CD4-positive, alpha-beta T cell treated with Interleukin-21 for 1 hour (primary cell): ENCODE results near the gene CRHR1.
A peak's percentile ranks its signal among the peaks of the same experiment; 100 is the strongest.

Experiments used
- DNase-seq: peaks from one replicate; pipeline ENCODE4 v3.0.0-alpha.2; 2020

CRHR1 gene

DNA sequence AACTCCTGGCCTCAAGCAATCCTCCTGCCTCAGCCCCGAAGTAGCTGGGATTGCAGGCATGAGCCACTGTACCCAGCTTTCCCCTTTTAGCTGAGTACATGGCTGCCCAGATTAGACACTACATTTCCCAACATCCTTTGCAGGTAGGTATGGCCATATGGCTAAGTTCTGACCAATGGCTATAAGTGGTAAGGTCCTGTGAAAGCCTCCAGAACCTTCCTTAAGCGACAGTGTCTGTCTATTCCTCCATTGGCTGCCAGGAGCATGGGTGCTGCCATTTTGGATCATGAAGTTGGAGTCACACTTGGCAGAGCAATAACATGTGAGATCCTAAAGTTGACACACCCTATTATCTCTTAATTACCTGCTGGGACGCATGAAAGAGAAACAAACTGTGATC is 24.4 kb upstream of the CRHR1 start:
- no peak for DNase-seq

DNA sequence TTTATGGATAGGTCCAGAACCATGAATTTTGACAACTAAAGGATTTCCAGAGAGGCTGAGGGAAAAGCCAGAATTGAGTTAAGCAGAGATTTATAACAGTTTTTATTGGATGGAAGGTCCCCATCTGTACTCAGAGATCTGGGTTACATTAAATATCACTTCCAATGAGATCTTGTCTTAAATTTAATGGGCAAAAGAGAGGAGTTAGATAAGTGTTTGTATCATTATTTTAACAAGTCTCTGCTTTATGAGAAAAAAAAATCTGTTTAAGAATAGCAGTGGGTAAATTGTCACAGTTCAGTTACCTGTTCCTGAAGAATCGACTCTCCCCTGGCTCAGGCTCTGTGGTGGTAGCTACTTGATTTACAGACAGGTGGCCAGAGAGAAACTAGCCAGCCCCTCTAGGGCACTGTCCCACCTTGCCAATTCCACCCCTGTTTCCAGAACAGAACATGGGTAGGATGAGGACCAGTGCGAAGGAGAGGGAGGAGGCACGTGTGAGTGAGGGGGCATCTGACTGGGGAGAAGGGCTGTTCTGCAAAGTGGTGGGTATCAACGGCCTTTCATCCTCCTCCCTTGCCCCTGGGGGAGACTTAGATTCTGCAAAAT is 22.1 kb upstream of the CRHR1 start:
- no peak for DNase-seq

DNA sequence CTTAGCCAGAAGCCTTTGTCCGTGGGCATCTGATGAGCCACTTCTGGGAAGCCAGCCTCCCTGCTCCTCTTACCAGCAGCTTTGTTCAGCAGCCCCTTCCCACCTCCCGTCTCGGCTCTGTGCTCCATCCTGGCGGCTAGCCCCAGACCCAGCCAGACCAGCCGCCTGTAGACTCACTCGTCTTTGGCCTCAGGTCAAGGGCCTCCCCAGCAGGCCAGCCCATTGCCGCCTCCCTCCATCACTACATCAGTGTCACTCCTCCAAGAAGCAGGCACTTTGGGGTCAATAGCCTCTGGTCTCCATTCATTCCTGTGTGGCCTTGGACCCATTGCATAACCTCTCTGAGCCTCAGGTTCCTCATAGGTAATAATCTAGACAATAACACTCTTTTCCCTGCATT is 20.9 kb upstream of the CRHR1 start:
- DNase-seq = no peak

DNA sequence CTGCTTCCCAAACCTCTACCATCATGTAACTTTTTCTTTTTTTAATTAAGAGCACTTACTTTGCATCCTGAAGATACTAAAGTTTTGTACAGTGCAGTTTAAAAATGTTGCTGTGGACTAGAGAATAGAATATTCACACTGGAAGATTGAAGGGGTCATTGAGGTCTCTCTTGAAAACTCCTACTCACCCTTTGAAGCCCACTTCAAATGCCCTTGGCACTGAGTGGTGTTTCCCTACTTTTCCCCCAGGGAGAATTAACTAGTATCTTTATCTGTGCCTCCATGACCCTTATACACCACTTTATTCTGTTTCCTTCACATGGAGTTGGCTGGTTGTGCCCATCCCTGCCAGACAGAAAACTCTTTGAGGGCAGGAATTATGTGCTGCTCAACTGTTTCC is 19.6 kb upstream of the CRHR1 start:
- DNase-seq = no peak

DNA sequence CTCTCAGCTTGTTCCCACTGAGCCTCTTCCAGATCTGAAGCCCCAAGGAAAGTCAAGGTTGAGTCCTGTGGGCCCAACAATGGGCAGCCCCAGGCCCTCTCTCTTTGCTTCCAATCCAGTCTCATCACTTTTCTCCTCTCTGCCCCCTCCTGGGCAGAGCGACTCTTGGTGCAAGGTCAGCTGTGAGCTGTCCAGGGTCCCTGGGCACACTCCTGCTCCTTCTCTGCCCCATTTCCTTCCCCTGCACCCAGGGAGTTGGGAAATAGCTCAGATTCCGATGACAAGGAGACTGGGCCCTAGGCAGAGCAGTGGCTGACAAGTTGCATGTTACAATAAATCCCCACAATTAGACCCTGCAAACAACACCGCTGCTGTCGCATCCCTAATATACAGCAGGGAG is 16.1 kb upstream of the CRHR1 start:
- DNase-seq = no peak

DNA sequence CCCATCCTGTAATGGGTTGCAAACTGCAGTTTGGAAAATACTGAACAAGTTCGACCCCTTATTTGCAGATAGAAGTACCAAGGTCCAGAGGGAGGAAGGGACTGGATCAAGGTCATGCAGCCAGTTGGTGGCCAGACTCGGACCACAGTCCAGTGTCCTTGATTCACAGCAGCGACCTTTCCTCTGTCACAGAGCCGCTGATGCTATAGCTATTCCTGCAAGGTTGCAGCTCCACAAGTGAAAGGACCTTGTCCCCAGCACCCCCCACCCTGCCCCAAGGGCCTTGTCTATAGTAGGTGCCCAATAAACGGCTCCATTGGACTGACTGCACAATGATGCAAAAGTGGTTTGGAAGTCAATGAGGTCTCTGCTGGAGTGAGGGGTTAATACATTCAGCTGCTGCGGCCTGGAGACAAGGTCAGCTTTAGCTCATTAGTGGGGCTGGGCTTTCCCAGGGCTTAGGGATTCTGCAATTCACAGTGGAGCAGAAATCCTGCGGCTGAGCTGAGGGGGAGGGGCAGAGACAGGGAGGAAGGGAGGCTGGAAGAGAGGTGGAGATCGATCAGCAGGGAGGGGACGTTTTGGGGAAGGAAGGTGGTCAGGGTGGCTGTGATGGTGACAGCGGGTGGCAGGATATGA is 13.4 kb upstream of the CRHR1 start:
- no peak for DNase-seq

DNA sequence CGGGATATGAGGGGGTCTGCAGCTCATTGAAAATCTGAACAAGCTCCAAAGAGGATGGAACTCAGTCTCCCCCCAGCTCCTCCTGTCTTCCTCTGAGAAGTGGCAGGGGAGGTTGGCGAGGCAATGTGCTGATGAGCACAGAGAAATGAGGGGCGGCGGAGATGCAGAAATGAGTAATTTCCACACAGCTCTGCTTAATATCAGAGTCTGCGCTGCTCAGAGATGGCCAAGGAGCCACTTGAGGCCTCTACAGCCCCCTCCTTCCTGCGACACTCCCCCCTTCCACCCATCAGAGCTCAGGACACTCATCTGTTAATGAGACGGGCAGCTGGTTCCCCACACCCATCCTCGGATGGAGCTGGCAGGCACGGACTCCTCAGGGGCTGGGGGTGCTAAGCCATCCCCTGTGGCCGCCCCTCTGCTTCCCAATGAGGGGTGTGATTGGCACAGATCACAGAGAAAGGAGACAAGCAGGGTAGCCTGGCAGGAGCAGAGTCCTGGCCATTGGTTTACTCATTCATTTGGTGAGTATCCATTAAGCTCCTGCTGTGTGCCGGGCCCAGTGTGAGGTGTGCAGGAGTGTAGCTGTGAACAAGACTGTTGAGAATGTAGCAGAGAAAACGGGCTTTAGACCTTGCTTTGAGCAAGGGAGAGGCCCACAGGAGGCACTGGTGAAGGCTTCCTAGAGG is 12.7 kb upstream of the CRHR1 start:
- no peak for DNase-seq

DNA sequence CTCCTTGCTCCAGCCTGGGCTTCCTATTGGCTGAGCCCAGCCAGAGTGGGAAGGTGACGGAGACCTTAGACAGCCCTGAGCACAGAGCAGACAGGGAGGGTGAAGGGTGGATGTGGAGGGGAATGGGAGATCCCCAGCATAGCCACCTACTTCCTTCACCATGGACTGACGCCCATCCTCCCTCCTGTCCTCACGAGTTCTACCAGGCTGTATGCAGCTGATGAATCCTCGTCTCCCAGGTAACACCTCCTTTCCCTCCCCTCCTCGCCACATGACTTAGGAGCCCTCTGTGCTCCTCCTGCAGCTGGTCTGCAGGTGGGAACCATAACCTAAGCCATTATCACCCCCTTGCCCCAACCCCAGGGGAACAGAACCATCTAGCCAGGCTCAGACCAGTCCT is 9.0 kb upstream of the CRHR1 start:
- no peak for DNase-seq

DNA sequence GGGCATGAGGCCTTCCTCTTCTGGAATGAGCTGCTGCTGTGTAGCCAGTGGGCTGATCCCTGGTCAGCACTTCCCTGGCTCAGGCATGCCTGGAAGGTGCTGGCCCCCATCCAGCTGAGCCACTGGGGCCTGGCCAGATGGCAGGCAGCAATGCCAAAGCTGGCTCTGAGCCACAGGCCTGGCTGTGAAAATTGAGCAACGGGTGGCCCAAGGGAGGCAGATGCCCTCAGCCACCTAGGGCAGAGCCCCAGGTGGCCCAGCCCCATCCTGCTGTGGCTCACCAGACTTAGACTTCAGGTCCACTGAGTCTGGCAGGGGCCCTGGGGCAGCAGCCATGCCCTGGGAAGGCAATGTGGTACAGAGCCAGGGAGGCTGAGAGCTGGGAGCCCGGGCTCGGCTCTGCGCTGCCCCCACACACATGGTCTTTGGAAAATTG is 8.5 kb upstream of the CRHR1 start:
- DNase-seq = no peak

DNA sequence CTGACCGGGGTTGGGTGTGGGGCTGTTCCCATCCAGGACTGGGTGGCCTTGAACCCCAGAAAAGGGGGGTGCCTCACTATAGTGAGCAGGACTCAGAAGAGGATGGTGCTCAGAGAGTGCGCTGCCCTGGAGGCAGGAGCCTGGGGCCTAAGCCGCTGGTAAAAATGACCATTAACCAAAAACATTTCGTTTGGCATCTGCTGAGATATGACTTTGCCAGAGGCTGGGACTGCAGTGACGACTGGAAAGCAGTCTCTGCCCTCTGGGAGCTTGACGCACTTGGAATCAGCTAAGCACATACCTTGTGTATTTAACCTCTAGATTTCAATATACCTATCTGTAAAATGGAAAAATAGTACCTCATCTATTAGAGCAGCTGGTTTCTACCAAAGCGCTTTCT is 7.2 kb upstream of the CRHR1 start:
- no peak for DNase-seq

DNA sequence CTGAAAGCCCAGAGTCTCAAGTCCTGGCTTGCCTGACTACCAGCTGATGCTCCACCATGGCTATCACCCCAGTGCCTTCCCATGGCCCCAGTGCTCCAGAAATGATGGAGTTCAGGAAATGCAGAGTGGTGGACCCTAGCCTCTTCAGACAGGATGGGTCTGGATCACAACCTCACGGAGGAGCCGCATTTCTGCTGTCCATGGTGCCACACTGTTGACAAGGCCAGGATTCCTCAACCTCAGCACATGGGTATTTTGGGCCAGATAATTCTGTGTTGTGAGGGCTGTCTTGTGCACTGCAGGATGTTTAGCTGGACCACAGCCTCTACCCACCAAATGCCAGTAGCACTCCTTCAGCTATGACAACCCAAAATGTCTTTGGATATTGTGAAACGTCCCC is 6.7 kb upstream of the CRHR1 start:
- DNase-seq = no peak

DNA sequence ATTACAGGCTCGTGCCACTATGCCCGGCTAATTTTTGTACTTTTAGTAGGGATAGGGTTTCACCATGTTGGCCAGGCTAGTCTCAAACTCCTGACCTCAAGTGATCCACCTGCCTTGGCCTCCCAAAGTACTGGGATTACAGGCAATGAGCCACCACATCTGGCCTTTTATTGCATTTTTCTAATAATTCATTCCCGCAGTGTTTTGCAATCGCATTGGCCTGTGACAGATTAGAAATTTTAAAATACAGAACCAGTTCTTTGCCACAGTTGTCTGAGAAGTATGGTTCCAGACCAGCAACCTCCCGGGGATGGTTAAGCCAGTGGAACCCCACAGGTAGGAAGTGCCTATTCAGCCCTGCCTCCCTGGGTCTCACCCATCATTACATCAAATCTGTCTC is 3.2 kb upstream of the CRHR1 start:
- no peak for DNase-seq

DNA sequence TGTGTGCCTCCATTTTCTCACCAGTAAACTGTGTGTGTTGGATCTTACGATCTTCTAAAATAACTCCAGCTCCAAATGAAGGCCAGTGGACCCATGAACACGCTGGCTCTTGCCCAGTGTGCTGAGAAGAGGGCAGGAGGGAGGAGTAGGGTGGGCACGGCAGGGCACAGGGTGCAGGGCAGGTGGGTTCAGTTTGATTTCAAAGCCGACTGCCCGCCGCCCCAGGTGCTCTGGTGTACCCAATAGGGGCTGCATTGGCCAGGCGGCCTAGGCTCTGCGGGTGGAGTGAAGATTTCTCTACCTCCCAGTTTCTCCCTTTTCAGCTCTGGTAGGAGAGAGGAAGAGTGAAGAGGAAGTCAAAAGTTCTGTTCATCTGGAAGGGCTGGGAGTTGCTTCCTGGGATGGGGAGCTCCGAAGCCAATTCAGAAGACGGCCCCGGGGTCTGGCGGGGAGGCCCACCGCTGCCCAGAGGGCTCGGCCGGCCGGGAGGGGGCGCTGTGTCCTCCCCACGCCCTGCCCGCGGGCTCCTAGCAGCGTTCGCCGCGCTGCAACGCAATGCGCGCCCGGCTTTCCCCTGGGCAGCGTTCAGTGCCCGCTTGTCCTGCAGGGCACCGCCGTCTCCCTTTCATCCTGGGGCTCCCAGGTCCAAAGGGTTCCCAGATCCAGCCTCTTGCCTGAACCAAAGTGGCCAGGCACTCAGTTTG is 1.1 kb upstream of the CRHR1 start:
- DNase-seq = peak; percentile 14

DNA sequence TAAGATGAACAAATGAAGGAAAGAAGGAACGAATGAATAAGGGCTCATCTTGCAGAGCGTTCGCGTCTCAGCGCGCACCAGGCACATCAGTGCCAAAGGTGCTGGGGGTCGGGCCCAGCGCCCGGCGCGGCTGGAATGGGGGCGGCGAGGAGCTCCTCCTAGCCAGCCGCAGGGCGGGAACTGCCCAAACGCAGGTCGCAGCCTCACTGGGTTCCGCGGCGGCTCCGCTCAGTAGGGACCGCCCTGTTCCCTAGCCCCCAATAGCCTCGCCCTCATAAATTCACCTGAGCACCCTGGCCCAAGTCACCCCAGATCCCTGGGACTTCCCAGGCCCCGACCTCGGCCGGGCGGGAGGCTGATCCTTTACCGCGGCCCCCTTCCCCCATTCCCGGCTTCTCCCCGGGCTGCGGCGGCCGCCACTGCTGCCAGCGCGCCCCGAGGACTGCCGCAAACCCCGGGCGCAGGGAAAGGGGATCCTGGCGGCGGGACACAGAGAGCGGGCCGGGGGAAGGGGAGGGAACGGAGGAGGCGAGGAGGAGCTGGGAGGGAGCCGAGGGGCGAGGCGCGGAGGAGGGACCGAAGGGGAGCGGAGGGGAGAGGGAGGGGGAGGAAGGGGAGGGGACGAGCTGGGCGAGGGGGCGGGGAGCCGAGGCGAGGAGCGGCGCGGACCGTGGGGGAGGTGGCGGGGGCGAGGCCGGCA is 377 bp upstream of the CRHR1 start:
- DNase-seq = no peak

DNA sequence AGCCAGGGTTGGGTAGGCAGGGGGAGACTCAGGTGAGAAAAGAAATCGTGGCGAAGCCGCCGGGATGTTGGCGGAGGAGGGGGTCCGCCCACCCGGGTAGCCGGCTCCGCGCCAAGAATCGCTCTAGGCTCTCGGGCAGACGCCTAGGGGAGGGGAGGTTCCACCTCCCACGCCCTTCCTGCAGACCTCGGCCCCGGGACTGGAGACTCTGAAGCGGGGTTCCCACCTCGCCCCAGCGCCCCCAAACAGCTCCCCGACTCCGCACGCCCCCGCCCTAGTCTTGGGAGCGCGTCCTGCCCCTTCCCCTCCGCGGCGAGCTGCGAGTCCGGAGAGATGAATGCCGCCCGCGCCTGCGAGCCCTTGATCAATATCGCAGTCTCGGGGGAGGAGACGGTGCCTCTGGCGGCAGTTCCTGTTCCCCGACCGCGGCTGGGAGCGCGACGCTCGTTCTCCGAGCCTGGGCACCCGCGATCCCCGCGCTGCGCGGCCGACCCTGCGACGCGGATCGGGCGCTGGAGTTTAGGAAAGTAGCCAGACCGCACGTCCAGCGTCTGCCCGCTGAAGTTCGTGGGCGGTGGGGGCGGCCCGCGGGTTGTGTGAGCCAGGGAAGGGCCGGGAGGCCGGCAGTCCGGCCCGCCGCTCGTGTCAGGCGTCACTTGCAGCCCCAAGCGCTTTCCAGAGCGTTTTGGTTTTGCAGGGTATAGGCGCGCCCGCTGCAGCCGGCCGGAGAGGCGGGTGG is 790 bp downstream of the CRHR1 start:
- peak; percentile 32 for DNase-seq

DNA sequence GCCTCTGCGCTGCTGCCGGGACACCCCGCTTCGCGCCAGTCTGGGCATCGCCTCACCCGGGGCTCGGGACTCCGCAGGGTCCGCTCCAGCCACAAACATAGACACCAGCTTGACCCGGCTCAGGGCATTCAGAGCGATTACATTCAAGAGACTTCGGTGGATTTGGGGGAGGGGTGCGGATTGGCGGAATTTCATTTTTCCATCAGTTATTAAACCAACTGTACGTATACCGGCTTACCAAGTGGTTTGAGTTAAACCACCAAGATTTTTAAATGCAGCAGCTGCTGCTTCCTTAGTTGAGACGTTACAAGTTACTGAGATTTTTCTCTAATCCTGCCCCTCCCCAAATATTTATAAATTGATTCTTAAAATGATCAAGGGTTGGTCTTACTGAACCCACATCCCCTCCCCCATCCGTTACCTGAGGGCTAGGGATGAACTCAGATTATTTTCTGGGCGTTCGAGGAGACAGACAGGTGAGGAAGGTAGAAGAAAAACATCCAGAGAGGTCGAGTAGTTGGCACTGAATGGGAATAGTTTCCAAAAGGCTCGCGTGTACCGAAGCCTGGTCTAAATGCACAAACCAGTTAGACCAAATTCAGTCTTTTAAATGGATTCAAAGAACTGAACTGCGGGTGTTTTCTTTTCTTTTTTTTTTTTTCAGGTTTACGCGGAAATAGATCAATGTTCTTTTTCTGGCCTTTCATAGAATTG is 1.5 kb downstream of the CRHR1 start:
- no peak for DNase-seq

DNA sequence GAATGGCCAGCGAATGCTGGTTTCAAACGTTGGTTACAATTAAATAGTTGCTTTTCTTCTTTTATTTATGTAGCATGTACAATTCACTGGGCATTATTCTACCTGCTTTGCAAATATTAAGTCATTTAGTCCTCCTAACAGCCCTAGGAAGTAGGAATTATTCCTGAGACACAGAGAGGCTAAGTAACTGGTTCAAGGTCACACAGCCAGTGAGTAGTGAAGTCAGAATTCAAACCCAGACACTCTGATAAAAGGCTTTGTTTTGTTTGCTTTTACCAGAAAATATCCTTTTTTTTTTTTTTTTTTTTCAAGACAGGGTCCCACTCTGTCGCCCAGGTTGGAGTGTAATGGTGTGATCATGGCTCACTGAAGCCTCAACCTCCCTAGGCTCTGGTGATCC is 2.2 kb downstream of the CRHR1 start:
- no peak for DNase-seq

DNA sequence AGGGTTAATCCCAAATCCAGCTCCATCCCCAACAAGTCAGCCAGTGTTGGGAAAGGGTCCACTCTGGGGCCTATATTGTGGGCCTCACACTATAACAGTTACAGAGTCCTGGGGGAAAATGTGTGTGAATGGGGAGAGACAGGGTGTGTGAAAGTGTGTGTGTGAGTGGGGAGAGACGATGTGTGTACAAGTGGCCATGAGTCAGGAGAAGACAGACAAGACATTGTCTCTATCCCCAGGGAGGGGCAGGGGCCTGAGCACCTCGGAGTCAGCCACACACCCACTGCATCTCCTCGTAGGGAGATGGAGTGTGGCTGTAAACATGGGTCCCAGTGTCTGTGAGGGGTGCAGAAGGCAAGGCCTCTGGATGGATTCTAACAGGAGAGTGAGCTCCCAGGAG is 2.9 kb downstream of the CRHR1 start:
- DNase-seq = no peak

DNA sequence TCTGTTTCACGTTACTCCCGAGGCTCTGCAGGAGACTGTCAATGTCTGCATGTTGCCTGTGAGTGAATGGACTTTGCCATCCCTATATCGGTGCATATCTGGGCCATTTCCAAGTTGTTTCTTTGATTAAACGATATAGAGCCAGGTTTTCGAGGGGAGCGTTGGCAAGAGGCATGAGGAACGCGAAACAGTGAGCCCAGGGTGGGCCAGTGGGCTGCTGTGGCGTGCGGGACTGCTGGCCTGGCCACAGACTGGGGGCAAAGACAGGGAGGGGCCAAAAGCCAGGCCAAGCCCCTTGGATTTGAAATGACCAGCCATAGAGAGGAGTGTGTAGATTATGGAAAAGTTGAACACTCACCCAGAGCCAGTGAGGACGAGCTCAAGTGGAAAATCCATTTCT is 3.5 kb downstream of the CRHR1 start:
- DNase-seq = no peak

DNA sequence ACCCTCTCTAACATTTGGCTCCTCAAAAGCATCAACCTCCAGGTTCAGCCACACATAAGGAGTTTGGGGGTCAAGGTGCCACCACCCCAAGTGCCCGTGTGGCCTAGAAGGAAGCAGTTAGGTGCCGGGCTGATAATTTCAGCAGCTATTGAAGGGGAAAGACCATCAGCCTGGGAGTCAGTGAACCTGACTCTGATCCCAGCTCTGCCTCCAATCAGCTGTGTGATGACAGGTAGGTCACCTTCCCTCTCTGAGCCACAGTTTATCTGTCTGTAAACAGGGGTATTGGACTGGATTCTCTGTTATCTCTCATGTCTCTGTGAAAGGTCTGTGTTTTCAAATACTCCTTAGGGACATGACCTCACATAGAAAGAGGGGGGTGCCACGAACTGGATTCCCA is 3.9 kb downstream of the CRHR1 start:
- no peak for DNase-seq

DNA sequence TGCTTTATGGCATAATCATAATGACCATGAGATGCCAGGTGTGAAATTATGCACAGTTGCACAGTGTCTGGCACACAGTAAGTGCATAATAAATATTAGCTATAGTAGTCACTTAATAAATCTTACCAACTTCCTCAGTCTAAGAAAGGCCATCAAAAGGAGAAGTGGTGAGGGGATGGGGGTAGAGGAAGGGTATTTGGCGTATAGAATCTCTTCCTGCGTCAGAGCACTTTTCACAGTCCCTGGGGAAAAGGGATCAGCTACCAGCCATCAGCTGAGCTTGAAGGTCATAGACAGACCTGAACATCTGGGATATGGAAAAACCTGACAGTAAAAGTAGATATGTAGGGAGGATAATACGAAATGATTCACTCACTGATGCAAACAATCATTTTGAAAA is 5.8 kb downstream of the CRHR1 start:
- DNase-seq = no peak
